GM12874 (cell line): ENCODE results near the gene PLA2G4F.
A peak's percentile ranks its signal among the peaks of the same experiment; 100 is the strongest.

ENCODE experiments used
- CTCF ChIP-seq: IDR thresholded peaks from 2 replicates; pipeline ENCODE4 v1.5.1; 2011; ENCODE audit warnings: low read depth, mild to moderate bottlenecking, control low read depth, low read length, moderate library complexity; ENCODE audit not compliant: insufficient read depth

Gene PLA2G4F

GRCh38 chr15:42141246-42141645 lies 15.2 kb downstream of the PLA2G4F start:
- TF ChIP-seq CTCF = no peak

- no peak for TF ChIP-seq CTCF
These were observed 15.9 kb downstream of the PLA2G4F start for GRCh38 chr15:42140383-42141070.

DNA sequence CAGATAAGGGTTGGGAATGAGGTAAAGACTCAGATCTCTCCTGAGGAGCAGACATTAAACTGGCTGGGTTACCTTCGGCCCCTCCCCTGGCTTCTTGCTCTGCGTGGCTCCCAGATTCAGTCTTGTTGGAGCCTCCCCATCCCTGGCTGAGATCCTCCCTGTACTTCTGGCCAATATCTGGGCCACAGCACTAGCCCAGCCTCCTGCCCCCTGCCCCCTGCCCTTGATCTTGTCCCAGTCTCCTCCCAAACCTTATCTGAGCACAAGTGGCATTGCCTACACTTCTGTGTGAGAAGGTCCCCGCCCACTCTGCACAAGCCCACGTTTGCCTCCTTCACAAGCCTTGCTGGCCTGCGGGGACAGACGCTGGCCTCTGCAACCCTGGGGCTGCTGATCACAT lies 16.8 kb downstream of the PLA2G4F start:
- TF ChIP-seq CTCF = no peak

- TF ChIP-seq CTCF = no peak
These were observed 17.5 kb downstream of the PLA2G4F start for GRCh38 chr15:42138968-42139386.

GRCh38 chr15:42138411-42138810 lies 18.0 kb downstream of the PLA2G4F start:
- TF ChIP-seq CTCF = no peak

DNA sequence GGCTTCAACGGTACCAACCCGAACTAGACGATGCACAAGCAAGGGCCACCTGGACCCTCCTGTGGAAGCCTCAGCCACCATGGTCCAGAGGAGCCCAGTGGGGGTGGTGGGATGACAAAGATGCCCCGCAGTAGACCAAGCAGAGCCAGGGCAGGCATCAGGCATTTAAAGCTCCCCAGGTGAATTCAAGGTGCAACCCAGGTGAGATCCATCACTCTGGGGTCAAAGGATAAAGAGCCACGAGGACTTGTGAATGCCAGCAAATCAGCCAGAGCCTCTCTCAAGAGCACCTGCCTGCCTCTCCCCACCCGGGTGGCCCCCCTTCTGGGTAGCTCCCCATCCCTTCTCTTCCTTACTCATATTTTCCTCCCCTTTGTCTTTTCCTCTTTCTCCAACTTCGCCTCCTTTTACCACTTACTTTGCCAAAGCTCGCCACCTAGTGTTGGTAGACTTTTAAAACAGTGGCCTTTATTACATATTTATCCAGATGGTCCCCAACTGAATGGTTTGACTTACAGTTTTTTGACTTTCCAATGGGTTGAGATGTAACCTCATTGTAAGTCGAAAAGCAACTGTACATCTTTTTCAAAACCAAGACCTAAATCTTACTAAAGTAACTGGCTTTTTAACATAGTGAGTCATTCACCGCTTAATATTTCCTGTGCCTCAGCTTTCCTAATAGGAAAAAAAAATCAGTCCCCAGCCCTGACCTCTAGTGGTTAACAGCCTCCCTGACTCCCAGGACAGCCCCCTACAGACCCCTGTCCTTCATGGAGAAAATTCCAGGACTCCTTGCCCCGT lies 18.8 kb downstream of the PLA2G4F start:
- peak; percentile 50; the same call in 1 of the 2 replicates for TF ChIP-seq CTCF

GRCh38 chr15:42136513-42136912 lies 19.9 kb downstream of the PLA2G4F start:
- no peak for TF ChIP-seq CTCF
